HG03442 (cell line): ENCODE data around the gene KIAA0513.
"Not testable (repeated sequence)": the region's sequence is repeated elsewhere in the genome, so short reads cannot be mapped to it uniquely, and the experiment has no call there.

Experiments used
- ATAC-seq: cut with Tn5 transposase; IDR thresholded peaks from one replicate; pipeline ENCODE4 v1.9.1; 2021; ENCODE audit warnings: mild to moderate bottlenecking, moderate library complexity; ENCODE audit not compliant: unreplicated experiment

The KIAA0513 gene

DNA sequence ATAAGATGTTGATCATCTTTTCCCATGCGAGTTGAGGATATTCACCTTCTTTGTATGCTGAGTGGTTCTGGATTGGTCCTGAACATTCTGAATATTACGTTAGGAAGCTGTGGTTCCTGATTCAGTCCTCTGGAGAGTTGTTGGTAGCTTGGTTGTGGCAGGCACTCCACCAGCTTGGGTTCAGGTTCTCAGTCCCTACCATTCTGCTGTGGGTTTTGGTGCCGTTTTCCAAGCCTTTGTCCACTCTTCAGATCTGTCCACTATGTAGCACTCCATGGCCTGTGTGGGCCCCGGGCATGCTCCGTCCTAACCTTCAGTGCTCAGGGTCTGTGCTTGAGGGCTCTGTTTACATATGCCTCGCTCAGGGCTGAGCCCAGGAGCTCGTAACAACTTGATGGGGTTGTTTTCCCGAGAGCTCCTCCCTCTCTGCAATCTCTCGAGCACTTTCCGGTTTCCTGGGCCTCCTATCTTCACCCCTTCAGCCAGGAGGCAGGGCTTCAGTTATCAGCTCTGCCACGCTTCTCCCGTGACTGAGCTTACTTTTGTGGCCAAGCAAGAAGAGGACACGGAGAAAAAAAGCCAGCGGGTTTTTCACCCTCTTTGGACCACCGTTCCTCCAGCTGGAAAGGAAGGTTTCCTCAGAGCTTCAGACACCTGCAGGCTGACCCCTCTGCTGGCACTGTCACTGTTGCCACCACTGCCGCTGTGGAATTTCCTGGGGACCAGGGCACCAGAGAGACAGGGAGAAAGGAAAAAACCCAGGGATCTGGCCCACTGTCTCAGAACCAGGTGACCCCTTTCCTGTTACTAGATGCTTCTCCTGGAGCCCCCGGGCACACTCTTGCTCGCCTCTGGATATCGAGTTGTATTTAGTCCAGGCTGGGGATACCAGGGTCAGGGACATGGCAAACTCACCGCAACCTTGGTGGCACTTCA is 19.6 kb downstream of the KIAA0513 start:
- ATAC-seq, result no peak

DNA sequence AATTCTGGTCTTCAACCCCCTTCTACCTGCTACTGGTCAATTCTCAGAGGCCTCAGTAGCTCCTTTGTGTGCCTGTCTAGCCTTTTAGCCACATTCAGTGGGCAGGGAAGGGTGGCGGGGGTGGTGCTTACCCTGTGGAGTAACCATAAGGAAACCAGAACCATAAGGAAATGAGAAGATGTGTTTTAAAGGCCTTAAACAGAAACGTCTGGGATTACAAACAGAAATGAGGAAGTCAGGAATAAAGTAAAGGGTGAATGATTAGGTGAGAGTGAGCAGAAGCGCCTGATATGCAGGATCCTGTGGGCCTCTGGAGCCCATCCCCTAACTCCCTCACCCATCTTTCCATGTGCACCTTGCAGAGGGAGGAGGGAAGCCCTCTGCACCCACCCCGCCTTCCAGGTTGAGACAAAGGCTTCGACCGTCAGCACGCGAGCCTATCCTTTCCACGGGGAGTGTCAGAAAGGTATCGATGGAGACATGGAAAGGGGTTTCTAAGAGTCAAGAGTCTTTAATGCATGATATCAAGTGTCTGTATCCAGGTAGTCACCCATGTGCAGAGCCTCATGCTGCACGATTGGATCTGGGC is 20.4 kb downstream of the KIAA0513 start:
- ATAC-seq, result no peak

- no peak for ATAC-seq
These were observed 21.4 kb downstream of the KIAA0513 start for GRCh38 chr16:85048921-85049562.

DNA sequence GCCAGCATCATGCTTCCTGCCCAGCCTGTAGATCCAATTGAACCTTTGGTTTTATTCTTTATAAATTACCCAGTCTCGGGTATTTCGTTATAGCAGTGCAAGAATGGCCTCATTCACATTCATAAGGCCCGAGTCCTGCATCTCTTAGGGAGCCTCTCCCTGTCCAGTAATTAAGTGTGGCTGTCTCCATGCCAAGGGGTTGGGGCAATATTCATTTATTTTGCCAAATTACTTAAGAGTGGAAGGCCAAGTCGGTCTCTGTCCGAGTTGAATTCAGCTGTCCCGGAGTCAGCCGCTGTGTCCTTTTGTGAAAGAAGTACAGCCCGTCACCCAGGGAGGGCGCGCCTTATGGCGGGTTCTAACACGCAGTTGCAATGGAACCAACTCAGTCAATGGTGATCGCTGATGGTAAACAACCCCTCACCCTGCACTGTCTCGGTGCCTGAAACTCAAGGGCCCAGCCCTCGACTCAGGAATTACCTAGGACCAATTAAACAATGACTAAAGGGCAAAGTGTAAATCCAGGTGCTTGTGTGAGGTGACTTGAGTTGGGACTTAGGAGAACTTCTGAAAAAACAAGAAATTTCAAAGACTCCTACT is 22.2 kb downstream of the KIAA0513 start:
- ATAC-seq, result no peak

GRCh38 chr16:85051067-85051581 is 23.5 kb downstream of the KIAA0513 start:
- ATAC-seq, result no peak

GRCh38 chr16:85051683-85052082 is 24.1 kb downstream of the KIAA0513 start:
- ATAC-seq, result no peak

- no peak for ATAC-seq
These were observed 24.9 kb downstream of the KIAA0513 start for GRCh38 chr16:85052536-85052935.

DNA sequence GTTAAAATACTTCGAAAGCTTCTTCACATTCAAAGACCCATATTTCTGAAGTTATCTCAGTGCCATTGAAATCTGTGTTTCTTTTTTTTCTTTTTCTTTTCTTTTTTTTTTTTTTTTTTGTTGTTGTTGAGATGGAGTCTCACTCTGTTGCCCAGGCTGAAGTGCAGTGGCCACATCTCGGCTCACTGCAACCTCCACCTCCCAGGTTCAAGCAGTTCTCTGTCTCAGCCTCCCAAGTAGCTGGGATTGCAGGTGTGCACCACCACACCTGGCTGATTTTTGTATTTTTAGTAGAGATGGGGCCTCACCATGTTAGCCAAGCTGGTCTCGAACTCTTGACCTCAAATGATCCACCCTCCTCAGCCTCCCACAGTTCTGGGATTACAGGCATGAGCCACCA is 26.7 kb downstream of the KIAA0513 start:
- ATAC-seq, result not testable (repeated sequence)

- no peak for ATAC-seq
These were observed 27.4 kb downstream of the KIAA0513 start for GRCh38 chr16:85054948-85055492.

GRCh38 chr16:85055493-85056210 is 28.1 kb downstream of the KIAA0513 start:
- peak; percentile 85 for ATAC-seq

- ATAC-seq, result no peak
These were observed 28.7 kb downstream of the KIAA0513 start for GRCh38 chr16:85056211-85056748.

- no peak for ATAC-seq
These were observed 29.8 kb downstream of the KIAA0513 start for GRCh38 chr16:85057212-85057889.

GRCh38 chr16:85057948-85058347 is 30.4 kb downstream of the KIAA0513 start:
- ATAC-seq, result peak; percentile 35

DNA sequence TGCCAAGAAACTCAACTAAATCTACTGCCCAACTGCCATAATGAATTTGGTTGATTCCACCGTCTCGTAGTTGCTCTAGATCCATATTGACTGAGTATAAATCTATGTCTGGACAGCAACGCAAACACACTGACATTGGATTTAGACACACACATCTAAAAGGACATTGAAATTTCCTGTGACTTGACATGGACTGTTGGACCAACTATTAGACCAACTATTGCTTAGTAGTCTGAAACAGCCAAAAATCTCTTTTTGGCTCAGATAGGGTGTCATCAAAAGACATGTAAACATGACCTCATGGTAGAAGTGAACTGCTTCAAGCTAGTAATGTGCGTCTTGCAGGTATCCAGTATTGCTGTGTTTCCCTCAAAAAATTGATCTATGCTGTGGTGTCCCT is 31.3 kb downstream of the KIAA0513 start:
- ATAC-seq, result no peak

DNA sequence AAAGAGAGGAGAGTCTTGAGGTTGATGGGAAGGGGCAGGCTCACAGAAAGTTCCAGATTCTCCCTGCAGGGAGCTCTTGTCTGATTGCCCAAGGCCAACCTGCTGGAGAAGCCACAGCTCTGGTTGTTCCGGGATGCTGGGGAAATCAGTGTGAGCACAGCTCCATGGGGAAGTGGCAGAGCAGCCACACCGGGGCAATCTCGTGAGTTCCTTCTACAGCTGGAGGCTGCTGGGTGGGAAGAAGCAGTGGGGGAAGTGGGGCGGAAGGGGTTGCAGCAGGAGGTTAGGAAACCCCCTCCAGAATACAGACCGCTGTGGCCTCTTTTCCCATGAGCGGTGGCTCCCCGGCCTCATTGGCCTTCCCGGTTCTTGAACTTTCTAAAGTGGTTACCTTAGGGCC is 34.0 kb downstream of the KIAA0513 start:
- ATAC-seq, result no peak

DNA sequence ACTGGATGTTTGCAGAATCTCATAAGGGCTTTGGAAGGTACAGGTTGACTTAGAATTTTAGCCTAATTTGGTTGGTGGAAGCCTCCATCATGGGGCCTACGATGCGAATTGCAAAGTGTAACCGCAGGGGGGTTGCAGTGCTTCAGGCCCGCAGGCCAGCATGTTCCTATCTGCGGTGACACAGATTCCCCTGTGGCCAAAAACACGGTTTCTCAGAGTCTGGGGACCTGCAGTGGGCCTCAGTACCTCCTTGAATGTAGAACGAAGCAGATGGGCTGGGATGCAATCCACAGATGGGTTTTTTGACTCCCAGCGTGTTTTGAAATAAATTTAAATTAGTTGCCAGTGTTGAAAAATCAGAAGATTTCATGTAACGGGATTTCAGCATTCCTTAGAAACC is 34.7 kb downstream of the KIAA0513 start:
- no peak for ATAC-seq

DNA sequence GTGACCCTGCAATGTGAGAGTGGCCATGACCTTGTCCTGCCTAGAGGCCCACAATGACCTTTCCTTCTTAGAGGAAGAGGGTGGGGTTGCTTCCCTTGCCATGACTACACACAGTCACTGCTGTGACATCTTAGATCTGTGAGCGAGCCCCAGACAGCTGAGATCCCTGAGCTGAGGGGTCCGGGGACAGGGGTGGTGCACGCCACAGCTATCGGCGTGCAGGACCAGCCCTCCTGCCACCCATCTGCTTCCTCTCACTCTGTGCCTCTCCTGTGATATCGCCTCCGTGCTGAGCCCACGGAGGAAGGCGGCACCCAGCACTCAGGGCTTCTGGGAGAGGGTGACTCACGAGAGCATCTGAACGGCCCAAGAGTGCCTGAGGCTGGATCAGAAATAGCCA is 35.2 kb downstream of the KIAA0513 start:
- ATAC-seq, result no peak

DNA sequence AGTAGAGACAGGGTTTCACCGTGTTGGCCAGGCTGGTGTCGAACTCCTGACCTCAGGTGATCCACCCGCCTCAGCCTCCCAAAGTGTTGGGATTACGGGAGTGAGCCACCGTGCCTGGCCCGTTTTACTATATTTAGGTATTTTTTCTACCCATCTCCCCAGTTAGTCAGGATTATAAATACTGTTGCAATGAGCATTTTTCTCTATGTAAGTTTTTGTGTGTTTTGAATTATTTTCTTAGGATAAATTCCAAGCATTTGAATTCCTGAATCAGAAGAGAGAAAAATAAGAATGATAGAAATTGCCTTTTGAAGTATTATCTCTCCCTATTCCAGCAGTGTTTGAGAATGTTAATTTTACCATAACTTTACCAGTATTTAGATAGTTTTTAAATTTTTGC is 36.6 kb downstream of the KIAA0513 start:
- no peak for ATAC-seq

- no peak for ATAC-seq
These were observed 37.5 kb downstream of the KIAA0513 start for GRCh38 chr16:85065099-85065498.
